GM15510 (cell line): ENCODE data around the gene HEATR1.

Experiments
- POLR2A ChIP-seq: IDR thresholded peaks from 3 replicates; pipeline ENCODE4 v1.6.1; 2011; ENCODE audit warnings: borderline replicate concordance; ENCODE audit not compliant: insufficient read length; ENCODE audit errors: extremely low read depth

The HEATR1 gene

GRCh38 chr1:236615399-236616148 lies 11.3 kb upstream of the HEATR1 start:
- no peak for TF ChIP-seq POLR2A

GRCh38 chr1:236612349-236612748 lies 8.0 kb upstream of the HEATR1 start:
- TF ChIP-seq POLR2A = no peak

- no peak for TF ChIP-seq POLR2A
Observed at GRCh38 chr1:236608930-236609726, 4.8 kb upstream of the HEATR1 start.

- no peak for TF ChIP-seq POLR2A
Observed at GRCh38 chr1:236604905-236605806, 840 bp upstream of the HEATR1 start.

DNA sequence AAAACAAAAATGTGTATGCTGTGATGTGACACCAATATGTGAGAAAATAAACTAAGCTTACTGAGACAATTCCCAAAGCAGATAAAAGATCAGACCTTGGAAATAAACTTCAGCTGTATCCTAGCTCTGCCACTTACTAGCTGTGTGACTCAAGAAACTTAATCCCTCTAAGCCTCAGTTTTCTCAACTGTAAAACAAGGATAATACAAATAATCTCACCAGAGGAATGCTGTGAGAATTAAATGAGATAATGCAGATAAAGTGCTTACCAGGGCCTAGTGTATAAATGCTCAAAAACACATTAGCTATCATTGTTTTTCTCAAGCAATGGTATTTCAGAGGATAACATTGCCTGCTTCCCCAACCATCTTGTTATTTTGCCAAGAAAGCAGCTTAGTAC lies 2.1 kb downstream of the HEATR1 start:
- TF ChIP-seq POLR2A = no peak

DNA sequence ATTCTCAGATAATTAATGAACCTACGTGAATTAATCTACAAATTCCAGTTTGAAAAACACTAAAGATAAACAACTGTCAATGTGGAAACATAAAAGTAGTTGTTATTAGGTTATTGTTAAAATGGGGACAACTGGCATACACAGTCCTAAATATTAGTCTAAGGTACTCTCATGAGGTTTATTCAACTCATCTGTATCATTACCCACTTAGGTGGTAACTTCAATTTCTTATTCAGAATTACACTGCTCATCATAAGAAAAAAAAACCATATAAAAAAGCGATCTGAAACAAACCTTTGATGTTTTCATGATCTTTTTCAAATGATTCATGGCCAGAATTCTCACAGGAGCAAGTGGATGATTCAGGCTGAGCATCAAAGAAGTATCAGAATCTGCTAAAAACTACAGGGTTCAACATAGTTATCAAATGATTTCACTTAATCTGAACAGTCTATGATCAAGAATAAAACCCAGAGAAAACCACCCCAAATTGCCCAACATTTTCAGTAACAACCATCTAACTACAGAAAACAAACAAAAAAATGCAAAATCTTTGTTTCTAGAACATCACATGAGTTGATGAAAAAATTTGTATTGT lies 13.7 kb downstream of the HEATR1 start:
- no peak for TF ChIP-seq POLR2A

- no peak for TF ChIP-seq POLR2A
Observed at GRCh38 chr1:236589531-236589930, 14.8 kb downstream of the HEATR1 start.

- no peak for TF ChIP-seq POLR2A
Observed at GRCh38 chr1:236581528-236581927, 22.8 kb downstream of the HEATR1 start.

DNA sequence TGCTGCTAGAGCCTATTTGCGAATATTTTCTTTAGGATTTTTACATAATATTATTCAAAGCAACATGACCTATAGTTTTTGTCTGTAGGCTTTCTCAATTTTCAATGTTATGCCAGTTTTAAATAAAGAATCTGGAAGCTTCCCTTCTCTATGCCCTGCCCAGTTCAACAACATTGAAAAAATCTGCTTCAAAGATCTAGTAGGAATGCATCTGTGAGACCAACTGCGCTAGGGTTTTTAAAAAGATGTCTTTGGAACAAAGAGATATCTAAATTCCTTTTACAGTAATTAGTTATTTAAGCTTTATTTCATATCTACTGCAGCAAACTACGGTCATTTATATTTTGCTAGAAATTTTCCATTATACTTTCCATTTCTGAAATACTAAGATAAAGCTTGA lies 25.7 kb downstream of the HEATR1 start:
- no peak for TF ChIP-seq POLR2A

GRCh38 chr1:236576004-236576403 lies 28.3 kb downstream of the HEATR1 start:
- TF ChIP-seq POLR2A = no peak

GRCh38 chr1:236575523-236575922 lies 28.8 kb downstream of the HEATR1 start:
- TF ChIP-seq POLR2A = no peak

DNA sequence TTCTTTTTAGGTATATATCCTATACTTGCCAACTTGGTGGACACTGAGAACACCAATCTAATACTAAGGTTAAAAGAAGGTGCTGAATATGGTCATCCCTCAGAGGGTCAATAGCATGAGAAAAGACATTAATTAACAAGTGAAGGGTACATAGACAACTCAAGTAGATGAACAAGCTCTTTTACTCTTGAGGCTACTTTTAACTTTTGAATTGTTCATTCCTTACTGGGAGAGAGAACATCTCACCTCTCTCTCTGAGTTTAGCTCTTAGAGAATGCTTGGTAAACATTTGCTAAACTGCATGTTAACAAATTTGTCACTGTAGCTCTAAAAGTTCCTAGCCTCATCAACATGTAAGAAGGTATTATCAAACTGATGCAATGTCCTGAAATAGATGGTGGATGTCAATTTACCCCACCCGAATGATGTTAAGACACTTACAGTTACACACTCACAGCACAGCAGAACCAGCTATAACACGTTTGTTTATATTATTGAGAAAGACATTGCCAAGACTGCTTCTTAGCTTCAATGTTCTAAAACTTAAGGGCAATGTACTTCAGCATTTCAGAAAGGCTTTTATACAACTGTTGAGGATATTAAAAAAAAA lies 35.9 kb downstream of the HEATR1 start:
- no peak for TF ChIP-seq POLR2A

DNA sequence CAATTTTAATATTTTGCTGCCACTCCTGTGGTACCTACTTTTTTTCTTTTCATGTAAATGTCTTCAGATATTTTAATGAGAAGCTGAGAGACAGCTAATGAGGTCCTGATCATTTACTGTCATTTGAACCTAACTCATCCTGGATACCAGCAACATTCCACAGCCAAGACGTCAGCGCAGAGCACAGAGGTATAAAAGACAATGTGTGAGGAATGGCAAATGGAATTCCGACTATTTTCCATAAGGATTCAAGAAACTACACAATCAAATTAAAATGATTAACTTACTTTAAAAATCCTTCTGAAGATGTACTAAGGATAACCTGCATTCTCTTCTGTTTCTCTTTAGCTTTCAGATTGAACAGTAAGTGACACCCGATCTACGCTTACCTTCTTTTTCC lies 38.8 kb downstream of the HEATR1 start:
- no peak for TF ChIP-seq POLR2A

DNA sequence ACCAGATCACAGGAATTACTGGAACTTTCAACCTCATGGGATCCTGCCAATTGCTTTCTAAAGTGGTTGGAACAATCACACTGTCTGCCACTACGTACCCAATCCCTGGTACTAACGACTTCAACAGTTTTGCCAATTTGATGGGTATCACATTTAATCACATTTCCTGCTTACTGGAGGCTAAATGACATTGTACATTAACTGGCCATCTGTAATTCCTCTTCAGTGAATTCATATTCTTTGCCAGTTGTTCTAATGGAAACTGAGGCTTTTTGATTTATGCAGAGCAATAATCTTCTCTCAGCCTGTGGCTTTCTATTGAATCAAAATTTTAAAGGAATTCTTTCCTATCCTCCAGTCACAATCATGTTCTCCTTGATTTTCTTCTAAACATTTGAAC lies 42.3 kb downstream of the HEATR1 start:
- no peak for TF ChIP-seq POLR2A
